Vagina (tissue), 2 donors: ENCODE measurements around the gene SPAG9.

Source experiments
- CTCF ChIP-seq, 3 experiments: fragments of 450-650 bp in 2 of 3; fragments of 200-600 bp in 1 of 3; sonication (generic) in 1 of 3; IDR thresholded peaks; one replicate each; pipeline ENCODE4 v1.5.1; 2017 to 2019; ENCODE audit warnings: antibody characterized with exemption in 3 of 3, mild to moderate bottlenecking in 2 of 3, moderate library complexity in 2 of 3
- POLR2AphosphoS5 ChIP-seq, 2 donors: sonication (generic); formaldehyde crosslinking; IDR thresholded peaks; one replicate each; pipeline ENCODE4 v1.9.0; 2017; ENCODE audit warnings: antibody characterized with exemption in 2 of 2, mild to moderate bottlenecking in 2 of 2, low read depth in 1 of 2; ENCODE audit not compliant: insufficient read depth in 1 of 2

- no peak for TF ChIP-seq CTCF (IDR thresholded peaks at IDR 0.05)
- TF ChIP-seq POLR2AphosphoS5 (IDR thresholded peaks at IDR 0.05; ENCODE audit: insufficient read depth in 1 of 2, low read depth in 1 of 2), result no peak
These were observed 33.5 kb upstream of the SPAG9 start for GRCh38 chr17:51154176-51154575.
